HepG2 (cell line): Measurements from ENCODE around the gene SLC25A45. TPM values are rescaled to one million over a fixed set of nuclear protein-coding genes. Genes with fewer than 3 reads are reported as not detected.

Source experiments
- ATF5 ChIP-seq: sonication (generic); formaldehyde crosslinking; IDR thresholded peaks from 2 replicates; pipeline ENCODE4 v1.4.0; 2020; ENCODE audit warnings: mild to moderate bottlenecking, low read depth, missing genetic modification reagents
- CAMTA2 ChIP-seq: sonication (generic); formaldehyde crosslinking; IDR thresholded peaks from 2 replicates; pipeline ENCODE4 v1.4.0; 2020; ENCODE audit warnings: mild to moderate bottlenecking, missing genetic modification reagents, borderline replicate concordance
- GTF2F1 ChIP-seq: fragments of 150-350 bp; IDR thresholded peaks from 2 replicates; pipeline ENCODE4 v1.6.1; 2014; ENCODE audit warnings: low read length
- HDAC1 ChIP-seq: sonication (generic); formaldehyde crosslinking; IDR thresholded peaks from 2 replicates; pipeline ENCODE4 v1.5.1; 2020; ENCODE audit warnings: mild to moderate bottlenecking, missing genetic modification reagents
- IKZF1 ChIP-seq: fragments of 450-650 bp; IDR thresholded peaks from 2 replicates; pipeline ENCODE4 v1.7.1; 2016
- MAFK ChIP-seq, 2 experiments: IDR thresholded peaks in 1 of 2; conservative IDR thresholded peaks in 1 of 2; 2 replicates each; pipeline ENCODE4 v1.6.1; 2011; ENCODE audit warnings: improper control_type of control experiment in 2 of 2, low read length in 2 of 2
- MAZ ChIP-seq, 2 experiments: sonication (generic) in 1 of 2; formaldehyde crosslinking in 1 of 2; IDR thresholded peaks; 2 replicates each; pipeline versions ENCODE4 v1.5.0 to v1.6.1; 2012 to 2020; ENCODE audit warnings: low read depth in 2 of 2, mild to moderate bottlenecking in 2 of 2, borderline replicate concordance in 1 of 2, improper control_type of control experiment in 1 of 2, low read length in 1 of 2, missing genetic modification reagents in 1 of 2, moderate library complexity in 1 of 2
- MBD4 ChIP-seq: IDR thresholded peaks from 2 replicates; pipeline ENCODE4 v1.6.1; 2012; ENCODE audit warnings: low read length, inconsistent platforms, borderline replicate concordance
- MIER2 ChIP-seq: IDR thresholded peaks from 2 replicates; pipeline ENCODE4 v1.6.1; 2016; ENCODE audit warnings: missing biosample characterization, missing genetic modification reagents
- NONO ChIP-seq, 2 experiments: fragments of 450-650 bp in 1 of 2; sonication (generic) in 1 of 2; formaldehyde crosslinking in 1 of 2; IDR thresholded peaks in 1 of 2; conservative IDR thresholded peaks in 1 of 2; 2 replicates each; pipeline versions ENCODE4 v1.6.1 to v1.8.0; 2017 to 2022; ENCODE audit warnings: mild to moderate bottlenecking in 1 of 2, missing genetic modification reagents in 1 of 2, moderate library complexity in 1 of 2
- PAX8 ChIP-seq: sonication (generic); formaldehyde crosslinking; IDR thresholded peaks from 2 replicates; pipeline ENCODE4 v1.8.0; 2022; ENCODE audit warnings: mild to moderate bottlenecking, missing genetic modification reagents, borderline replicate concordance
- PAXIP1 ChIP-seq: sonication (generic); formaldehyde crosslinking; conservative IDR thresholded peaks from 2 replicates; pipeline ENCODE4 v1.4.0; 2020; ENCODE audit warnings: mild to moderate bottlenecking, missing genetic modification reagents, moderate library complexity
- ZNF234 ChIP-seq: sonication (generic); formaldehyde crosslinking; conservative IDR thresholded peaks from 2 replicates; pipeline ENCODE4 v1.5.1; 2020; ENCODE audit warnings: mild to moderate bottlenecking, missing genetic modification reagents
- ZNF280B ChIP-seq: sonication (generic); formaldehyde crosslinking; IDR thresholded peaks from 2 replicates; pipeline ENCODE4 v1.5.0; 2020; ENCODE audit warnings: missing genetic modification reagents, mild to moderate bottlenecking, borderline replicate concordance
- ZNF510 ChIP-seq: sonication (generic); formaldehyde crosslinking; IDR thresholded peaks from 2 replicates; pipeline ENCODE4 v1.4.0; 2020; ENCODE audit warnings: low read depth, mild to moderate bottlenecking, missing genetic modification reagents
- ZNF687 ChIP-seq: sonication (generic); formaldehyde crosslinking; IDR thresholded peaks from 2 replicates; pipeline ENCODE4 v1.5.1; 2020; ENCODE audit warnings: mild to moderate bottlenecking, missing genetic modification reagents, moderate library complexity
- ZNF782 ChIP-seq: sonication (generic); formaldehyde crosslinking; IDR thresholded peaks from 2 replicates; pipeline ENCODE4 v1.4.0; 2020; ENCODE audit warnings: missing genetic modification reagents, mild to moderate bottlenecking, borderline replicate concordance
- ZNF879 ChIP-seq: sonication (generic); formaldehyde crosslinking; IDR thresholded peaks from 2 replicates; pipeline ENCODE4 v1.8.1; 2023; ENCODE audit warnings: missing genetic modification reagents
- polyA plus RNA-seq, 8 experiments: library from polyadenylated mRNA; depleted of rRNA in 3 of 8; stranded (reverse) in 7 of 8; unstranded in 1 of 8; fragments of >200 nt; fragmentation: Illumina TruSeq in 4 of 8; extraction: Trizol in 4 of 8; gene quantifications; 2 replicates each; pipeline versions ENCODE4 v1.2.1 to v1.2.3, GENCODE V29; 2011 to 2016; ENCODE audit warnings: low read depth in 4 of 8, missing spikeins in 1 of 8, mixed read lengths in 1 of 8; ENCODE audit not compliant: insufficient read depth in 1 of 8
- total RNA-seq, 5 experiments: library from RNA; depleted of rRNA; stranded (reverse); fragments of >200 nt; fragmentation: Illumina TruSeq; extraction: Trizol; gene quantifications; 2 replicates each; pipeline ENCODE4 v1.2.3, GENCODE V29; 2016; ENCODE audit warnings: low read depth in 1 of 5

Gene SLC25A45
- total and polyA plus RNA-seq, 2 of the 13 experiments (the other 11 are each of a cell fraction or from before 2014, with no cell fraction given) = 1.2 to 3.4 TPM

- no peak for TF ChIP-seq NONO (IDR thresholded peaks at IDR 0.05)
- TF ChIP-seq NONO (CRISPR knock-in tag; conservative IDR thresholded peaks at IDR 0.05) = no peak
- no peak for TF ChIP-seq ZNF879 (CRISPR knock-in tag)
- 0 out of 2 replicates have a peak, but pooled peaks have one; percentile 46 for TF ChIP-seq ZNF782 (CRISPR knock-in tag)
- 0 out of 2 replicates have a peak, but pooled peaks have one; percentile 32 for TF ChIP-seq ZNF510
- TF ChIP-seq MBD4 = no peak
- TF ChIP-seq ZNF280B (CRISPR knock-in tag) = no peak
- TF ChIP-seq PAXIP1 (CRISPR knock-in tag) = no peak; the same call in 1 of the 2 replicates
- no peak for TF ChIP-seq IKZF1
- peak; percentile 37 for TF ChIP-seq ZNF687 (CRISPR knock-in tag)
- TF ChIP-seq ZNF234 (CRISPR knock-in tag) = 0 out of 2 replicates have a peak, but pooled peaks have one; percentile 41
- 0 out of 2 replicates have a peak, but pooled peaks have one; percentile 64 for TF ChIP-seq ATF5 (CRISPR knock-in tag)
- TF ChIP-seq MAZ (IDR thresholded peaks at IDR 0.05; ENCODE audit: borderline replicate concordance, low read depth, low read length) = peak; percentile 43
- TF ChIP-seq MAZ (CRISPR knock-in tag; IDR thresholded peaks at IDR 0.05; ENCODE audit: low read depth) = no peak
- TF ChIP-seq HDAC1 (CRISPR knock-in tag) = no peak; the same call in 1 of the 2 replicates
- no peak for TF ChIP-seq CAMTA2
- no peak for TF ChIP-seq MAFK (conservative IDR thresholded peaks at IDR 0.05 in 1 of 2, IDR thresholded peaks at IDR 0.05 in 1 of 2; ENCODE audit: low read length in 2 of 2)
- no peak for TF ChIP-seq MIER2
- 0 out of 2 replicates have a peak, but pooled peaks have one; percentile 41 for TF ChIP-seq PAX8 (CRISPR knock-in tag)
- no peak for TF ChIP-seq GTF2F1
Observed at GRCh38 chr11:65355013-65355775, 27.3 kb downstream of the SLC25A45 start (continued).
